Transverse colon (tissue), 4 donors: ENCODE results near the gene ACTN4. TPM values are rescaled to one million over a fixed set of nuclear protein-coding genes. Genes with fewer than 3 reads are reported as not detected.
"Not testable (repeated sequence)": the region's sequence is repeated elsewhere in the genome, so short reads cannot be mapped to it uniquely, and the experiment has no call there.

ENCODE experiments used
- DNase-seq: peaks from one replicate; pipeline ENCODE4 v3.0.0-alpha.2; 2019
- H3K27ac ChIP-seq, 4 donors: fragments of 200-600 bp; sonication (generic); 2 replicates each; pipeline ENCODE4 v1.5.1; 2016 to 2018; ENCODE audit warnings: inconsistent platforms in 4 of 4
- H3K27me3 ChIP-seq: fragments of 200-600 bp; sonication (generic); 2 replicates; pipeline ENCODE4 v1.5.1; 2017; ENCODE audit warnings: inconsistent platforms
- H3K36me3 ChIP-seq, 4 donors: fragments of 200-600 bp; sonication (generic); 2 replicates each; pipeline ENCODE4 v1.5.1; 2017 to 2019; ENCODE audit warnings: inconsistent platforms in 4 of 4
- H3K4me1 ChIP-seq, 4 donors: fragments of 200-600 bp; sonication (generic); 2 replicates each; pipeline ENCODE4 v1.5.1; 2017 to 2020; ENCODE audit warnings: inconsistent platforms in 4 of 4
- H3K4me3 ChIP-seq, 4 donors: fragments of 200-600 bp; sonication (generic); 1 replicate in 1 of 4; 2 replicates in 3 of 4; pipeline versions ENCODE4 v1.5.1 to v1.6.1; 2017 to 2019; ENCODE audit warnings: inconsistent platforms in 4 of 4
- H3K9me3 ChIP-seq, 2 donors: fragments of 200-600 bp; sonication (generic); 2 replicates each; pipeline ENCODE4 v1.5.1; 2017 to 2019; ENCODE audit warnings: inconsistent platforms in 2 of 2
- CTCF ChIP-seq, 5 experiments: fragments of 200-600 bp in 3 of 5; fragments of 450-650 bp in 2 of 5; sonication (generic) in 3 of 5; IDR thresholded peaks; 1 replicate in 2 of 5; 2 replicates in 3 of 5; pipeline ENCODE4 v1.5.1; 2016 to 2017; ENCODE audit warnings: antibody characterized with exemption in 5 of 5, inconsistent platforms in 3 of 5, mild to moderate bottlenecking in 2 of 5, moderate library complexity in 1 of 5
- EP300 ChIP-seq: sonication (generic); formaldehyde crosslinking; IDR thresholded peaks from one replicate; pipeline ENCODE4 v1.6.1; 2017; ENCODE audit warnings: antibody characterized with exemption, low read depth
- POLR2A ChIP-seq: fragments of 450-650 bp; IDR thresholded peaks from one replicate; pipeline ENCODE4 v1.6.1; 2016; ENCODE audit warnings: antibody characterized with exemption, mild to moderate bottlenecking, moderate library complexity
- POLR2AphosphoS5 ChIP-seq, 3 donors: sonication (generic); formaldehyde crosslinking; IDR thresholded peaks; one replicate each; pipeline ENCODE4 v1.6.1; 2016; ENCODE audit warnings: antibody characterized with exemption in 3 of 3
- WGBS, 2 donors: methylation state at CpG; one replicate each; pipeline ENCODE4 v1.1.5; 2018; ENCODE audit warnings: low coverage in 1 of 2; 5-methylcytosine and 5-hydroxymethylcytosine counted together
- in situ Hi-C, 4 donors: fragments of 200-750 bp; cut with MboI; loops; one replicate each; pipeline versions ENCODE4 v1.15.0 to v1.15.1; 2017; ENCODE audit warnings: low sequenced_read_pairs in 3 of 4, low pct_ligation_motif_present in 1 of 4, low pct_unique_long_range_greater_than_20kb in 1 of 4
- intact Hi-C: fragments of 100-400 bp; cut with DNase I; formaldehyde crosslinking; loops from one replicate; pipeline ENCODE4 v1.15.1; 2023; ENCODE audit warnings: low total_unique reads
- total RNA-seq, 4 donors: library from RNA; depleted of rRNA; stranded (reverse); fragments of >200 nt; gene quantifications; one replicate each; pipeline ENCODE4 v1.1.0, GENCODE V29; 2016

The ACTN4 gene
- total RNA-seq, 4 donors from 2014 or later: 458 to 1,080 (median 723) TPM

GRCh38 chr19:38626401-38626800, 21.0 kb upstream of the ACTN4 start:
- no peak overlapping the region for H3K4me3 ChIP-seq
- no peak for DNase-seq
- intact Hi-C loops: no loop called here
- no peaks in the 10 kb centered on the region for H3K9me3 ChIP-seq
- in situ Hi-C loops: loop anchor here in 2 of 4 donors (10.0 kb wide), 2 partner anchors 82 to 222 kb away; partner anchors contain the start of gene FAM98C (in 1 of the 2)
- no peaks in the 10 kb centered on the region for H3K27me3 ChIP-seq
- 80 to 95% methylated on average over 1 to 4 of the region's 4 CpGs for WGBS, 2 donors
- no peak overlapping the region for H3K27ac ChIP-seq
- H3K4me1 ChIP-seq: no peaks in the 10 kb centered on the region
- TF ChIP-seq CTCF (IDR thresholded peaks at IDR 0.05) (no peak), POLR2AphosphoS5 (IDR thresholded peaks at IDR 0.05) (no peak), EP300 (no peak), POLR2A (no peak)
- peaks cover 0 to 89% (median 35%) of the 10 kb centered on the region in 4 donors for H3K36me3 ChIP-seq

GRCh38 chr19:38629568-38629967, 17.9 kb upstream of the ACTN4 start:
- no peak for TF ChIP-seq POLR2A
- TF ChIP-seq EP300: no peak
- no peak for TF ChIP-seq CTCF (IDR thresholded peaks at IDR 0.05)
- no peak for TF ChIP-seq POLR2AphosphoS5 (IDR thresholded peaks at IDR 0.05)
- no peaks in the 10 kb centered on the region for H3K27me3 ChIP-seq
- peaks cover 0 to 2% (median 0%) of the 10 kb centered on the region in 4 donors for H3K4me1 ChIP-seq
- no peaks in the 10 kb centered on the region for H3K9me3 ChIP-seq
- WGBS, 2 donors: 93% methylated on average over 6 of the region's 6 CpGs; no CpG with 5 or more reads in 1 of the 2 donors
- H3K4me3 ChIP-seq: no peak overlapping the region
- in situ Hi-C loops (loop anchor here in 2 of 4 donors (10.0 kb wide), 2 partner anchors 85 to 225 kb away; partner anchors contain the start of gene FAM98C (in 1 of the 2)), intact Hi-C loops (no loop called here)
- H3K27ac ChIP-seq: no peak overlapping the region
- no peak for DNase-seq
- H3K36me3 ChIP-seq: peaks cover 0 to 70% (median 31%) of the 10 kb centered on the region in 4 donors

GRCh38 chr19:38631301-38631700, 16.1 kb upstream of the ACTN4 start:
- in situ Hi-C loops, DNase-seq, H3K4me3 ChIP-seq, H3K9me3 ChIP-seq, H3K27ac ChIP-seq, H3K27me3 ChIP-seq: not testable (repeated sequence)
- 67 to 79% methylated on average over 7 to 11 of the region's 11 CpGs for WGBS, 2 donors
- intact Hi-C loops: loop anchor here (10.0 kb wide), 1 partner anchor 226 kb away; the partner anchor contains the start of gene FAM98C
- Histone ChIP-seq H3K4me1 (peaks cover 4 to 17% (median 10%) of the 10 kb centered on the region in 4 donors), H3K36me3 (peaks cover 0 to 52% (median 24%) of the 10 kb centered on the region in 4 donors)

GRCh38 chr19:38631811-38632475, 15.5 kb upstream of the ACTN4 start:
- Histone ChIP-seq H3K36me3 (peaks cover 0 to 46% (median 20%) of the 10 kb centered on the region in 4 donors), H3K4me1 (peaks cover 7 to 23% (median 16%) of the 10 kb centered on the region in 4 donors)
- H3K27me3 ChIP-seq, H3K4me3 ChIP-seq, H3K27ac ChIP-seq, DNase-seq, in situ Hi-C loops, H3K9me3 ChIP-seq: not testable (repeated sequence)
- intact Hi-C loops: loop anchor here (10.0 kb wide), 1 partner anchor 227 kb away; the partner anchor contains the start of gene FAM98C
- 42 to 78% methylated on average over 2 to 7 of the region's 7 CpGs for WGBS, 2 donors

- no peak overlapping the region for H3K27ac ChIP-seq
- WGBS, 2 donors: 94 to 95% methylated on average over 2 to 16 of the region's 16 CpGs
- intact Hi-C loops (loop anchor here (10.0 kb wide), 1 partner anchor 228 kb away; the partner anchor contains the start of gene FAM98C), in situ Hi-C loops (no loop called here)
- no peak for DNase-seq
- H3K36me3 ChIP-seq: peaks cover 0 to 39% (median 17%) of the 10 kb centered on the region in 4 donors
- H3K4me3 ChIP-seq: no peak overlapping the region
- no peaks in the 10 kb centered on the region for H3K9me3 ChIP-seq
- H3K4me1 ChIP-seq: peaks cover 7 to 30% (median 21%) of the 10 kb centered on the region in 4 donors
- H3K27me3 ChIP-seq: no peaks in the 10 kb centered on the region
- TF ChIP-seq EP300 (no peak), CTCF (IDR thresholded peaks at IDR 0.05) (no peak), POLR2AphosphoS5 (IDR thresholded peaks at IDR 0.05) (no peak), POLR2A (no peak)
Observed at GRCh38 chr19:38632476-38633213, 14.8 kb upstream of the ACTN4 start.
